ENCODE measurements around the gene ASPHD2.

Gene ASPHD2

GRCh38 chr22:26447584-26448329, 18.7 kb downstream of the ASPHD2 start:
- DNase-seq, result no peak

GRCh38 chr22:26448334-26448733, 19.3 kb downstream of the ASPHD2 start:
- DNase-seq, result no peak

- DNase-seq, result no peak
These were observed 19.9 kb downstream of the ASPHD2 start for GRCh38 chr22:26448941-26449340.

- no peak for DNase-seq
These were observed 21.6 kb downstream of the ASPHD2 start for GRCh38 chr22:26450453-26451185.

GRCh38 chr22:26452236-26453016, 23.4 kb downstream of the ASPHD2 start:
- no peak for DNase-seq

DNA sequence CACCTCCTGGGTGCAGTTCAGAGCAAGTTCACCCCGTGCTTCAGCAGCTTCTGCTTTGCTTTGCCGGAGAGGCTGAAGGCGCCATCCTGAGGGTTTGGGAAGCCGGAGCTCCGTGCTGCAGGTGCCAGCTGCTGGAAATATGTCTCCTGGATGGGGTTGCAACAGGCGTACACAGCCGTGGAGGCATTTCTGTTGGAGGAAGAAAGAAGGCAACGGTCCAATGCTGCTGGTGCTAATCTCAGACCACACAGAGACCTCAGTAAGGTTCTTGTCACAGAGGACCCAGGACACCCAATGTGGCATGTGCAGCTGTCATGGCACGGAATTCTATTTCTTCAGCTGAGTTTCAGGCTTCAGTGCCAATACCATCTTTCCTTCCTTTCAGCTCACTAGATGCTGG, 24.2 kb downstream of the ASPHD2 start:
- DNase-seq, result no peak

DNA sequence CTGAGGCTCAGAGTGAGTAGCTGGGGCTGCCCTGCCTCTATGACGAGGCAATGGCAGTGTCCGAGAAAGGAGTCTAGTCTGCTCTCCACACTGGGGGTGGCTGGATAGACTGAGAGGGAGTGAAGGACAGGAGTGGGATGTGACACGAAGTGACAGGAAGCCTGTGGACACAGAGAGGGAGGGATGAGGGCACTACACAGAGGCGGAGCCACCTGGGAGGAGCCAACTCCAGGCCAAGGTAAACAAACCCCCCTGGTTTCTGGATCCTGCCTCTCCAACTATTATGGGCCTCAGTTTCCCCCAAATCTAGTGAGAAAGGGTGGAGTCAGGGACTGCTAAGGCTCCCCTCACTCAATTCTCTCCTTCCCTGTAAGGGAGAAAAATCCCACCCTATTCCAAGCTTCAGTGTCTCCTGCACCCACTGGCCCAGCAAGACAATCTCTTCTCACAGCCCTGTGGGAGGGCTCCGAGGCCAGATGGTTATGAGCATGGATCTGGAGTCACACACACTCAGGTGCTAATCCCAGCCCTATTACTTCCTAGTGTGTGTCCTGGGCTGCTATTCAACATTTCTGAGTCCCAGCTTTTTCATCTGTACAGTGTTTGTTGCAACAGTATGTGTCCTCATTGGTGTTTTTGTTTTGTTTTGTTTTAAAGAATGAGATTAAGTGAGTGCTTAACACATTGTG, 24.9 kb downstream of the ASPHD2 start:
- no peak for DNase-seq

DNA sequence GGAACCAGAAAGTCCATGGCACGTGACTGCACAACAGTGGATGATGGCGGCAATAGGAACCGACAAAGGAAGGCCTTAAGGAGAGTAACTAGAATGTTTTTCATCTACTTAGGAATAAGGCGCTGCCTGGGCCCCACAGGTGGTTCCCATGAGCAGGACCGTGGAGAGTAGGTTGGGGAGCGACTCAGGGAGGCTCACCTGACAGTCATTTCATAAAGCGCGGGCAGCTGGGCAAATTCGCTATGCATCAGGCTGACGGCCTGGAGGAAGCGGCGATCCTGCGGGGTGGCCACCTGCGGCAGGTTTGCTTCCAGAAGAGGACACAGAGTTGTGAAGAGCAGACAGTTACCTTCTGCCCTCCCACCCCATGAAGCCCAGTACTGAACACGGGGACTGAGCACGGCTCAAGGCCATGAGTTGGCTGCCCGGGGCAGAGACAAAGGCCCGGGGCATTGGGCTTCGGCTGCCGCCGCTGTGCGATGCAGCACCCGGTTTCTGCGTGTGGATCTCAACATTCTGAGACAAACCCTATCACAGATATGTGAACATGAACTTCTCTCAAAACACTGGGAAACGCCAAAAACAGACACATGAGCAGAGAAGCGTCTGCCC, 28.7 kb downstream of the ASPHD2 start:
- DNase-seq, result no peak

DNA sequence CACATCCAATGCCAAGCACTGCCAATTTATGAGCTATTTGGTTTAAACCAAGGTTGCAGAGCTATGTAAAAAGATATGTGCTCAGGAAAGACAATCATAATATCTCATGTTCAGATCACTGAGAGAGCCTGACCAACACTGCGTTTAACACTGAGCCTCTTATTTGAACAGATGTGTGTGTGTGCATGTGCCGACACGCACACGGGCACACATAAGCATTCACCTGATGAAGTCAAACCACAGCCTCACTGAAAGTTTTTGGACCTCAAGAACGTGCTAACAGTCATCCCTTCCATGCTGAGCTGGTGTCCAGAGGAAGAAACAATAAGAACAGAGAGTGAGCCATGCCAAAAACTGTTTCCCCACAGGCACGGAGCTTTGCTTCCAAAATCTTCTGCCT, 31.1 kb downstream of the ASPHD2 start:
- no peak for DNase-seq

DNA sequence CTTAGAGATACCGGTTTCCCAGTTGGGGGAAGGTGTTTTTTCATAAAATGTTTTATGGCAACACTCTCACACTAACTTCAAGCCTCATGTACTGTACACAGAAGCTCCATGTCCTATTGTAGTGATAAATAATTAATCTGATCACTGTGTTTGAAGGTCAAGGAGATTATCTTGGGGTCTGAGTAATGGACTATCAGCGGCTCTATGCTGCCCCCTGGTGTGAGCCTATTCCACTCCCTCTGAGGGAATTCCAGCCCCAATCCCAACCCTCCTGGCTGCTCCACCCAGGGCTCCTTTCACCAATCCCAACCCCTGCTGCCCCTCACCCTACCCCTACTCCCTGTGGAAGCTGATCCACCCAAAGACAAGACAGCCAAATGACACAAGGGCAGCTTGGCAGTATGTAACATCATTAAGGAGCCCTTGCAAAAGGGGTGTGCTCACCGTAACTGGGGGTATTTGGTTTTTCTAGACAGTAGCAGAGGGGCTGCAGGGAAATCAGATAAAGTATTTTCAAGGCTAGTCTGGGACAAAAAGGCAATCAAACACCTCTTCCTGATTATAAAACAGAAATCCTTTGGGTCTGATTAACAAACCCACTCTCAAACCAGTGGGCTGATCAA, 32.2 kb downstream of the ASPHD2 start:
- peak; percentile 49 for DNase-seq

GRCh38 chr22:26462051-26462450, 33.0 kb downstream of the ASPHD2 start:
- no peak for DNase-seq

- DNase-seq, result no peak
These were observed 33.6 kb downstream of the ASPHD2 start for GRCh38 chr22:26462641-26463040.

GRCh38 chr22:26463101-26463661, 34.1 kb downstream of the ASPHD2 start:
- DNase-seq, result no peak

DNA sequence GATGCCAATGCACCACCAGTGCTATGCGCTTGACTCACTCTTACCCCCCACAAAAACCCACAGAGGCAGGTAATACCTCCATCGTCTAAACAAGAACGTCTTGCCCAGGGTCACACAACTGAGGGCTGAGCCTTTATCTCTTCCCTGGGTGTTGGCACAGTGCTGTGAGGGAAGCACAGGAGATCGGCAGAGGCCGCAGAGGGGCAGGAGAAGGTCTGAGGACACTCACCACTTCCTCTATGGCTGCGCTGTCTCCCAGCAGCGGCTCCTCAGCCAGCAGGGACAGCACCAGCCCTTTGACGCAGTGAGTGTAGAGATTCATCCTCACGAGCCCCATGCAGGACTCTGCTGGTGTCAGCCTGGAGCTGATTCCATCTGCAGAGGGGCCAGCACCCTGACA, 34.6 kb downstream of the ASPHD2 start:
- DNase-seq, result no peak

DNA sequence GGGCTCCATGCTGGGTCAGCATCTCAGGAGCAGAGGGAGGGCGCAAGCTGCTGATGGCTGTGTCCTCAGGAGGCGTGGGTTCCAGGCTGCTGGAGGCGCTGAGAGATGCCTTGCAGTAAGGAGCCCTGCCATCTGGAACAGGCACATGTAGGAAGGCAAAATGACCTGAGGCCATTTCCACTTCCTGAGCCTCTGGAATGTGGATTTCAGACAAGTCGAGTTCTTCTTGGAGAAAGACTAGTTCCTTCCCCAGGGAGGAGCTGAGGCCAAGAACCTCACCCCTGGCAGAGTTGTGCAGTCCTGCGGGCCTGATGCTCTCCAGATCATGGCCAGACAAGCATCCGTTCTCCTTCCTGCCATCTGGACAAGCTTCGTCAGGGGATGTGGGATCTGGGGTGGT, 35.3 kb downstream of the ASPHD2 start:
- DNase-seq, result no peak

- DNase-seq, result no peak
These were observed 37.1 kb downstream of the ASPHD2 start for GRCh38 chr22:26466196-26466595.

DNA sequence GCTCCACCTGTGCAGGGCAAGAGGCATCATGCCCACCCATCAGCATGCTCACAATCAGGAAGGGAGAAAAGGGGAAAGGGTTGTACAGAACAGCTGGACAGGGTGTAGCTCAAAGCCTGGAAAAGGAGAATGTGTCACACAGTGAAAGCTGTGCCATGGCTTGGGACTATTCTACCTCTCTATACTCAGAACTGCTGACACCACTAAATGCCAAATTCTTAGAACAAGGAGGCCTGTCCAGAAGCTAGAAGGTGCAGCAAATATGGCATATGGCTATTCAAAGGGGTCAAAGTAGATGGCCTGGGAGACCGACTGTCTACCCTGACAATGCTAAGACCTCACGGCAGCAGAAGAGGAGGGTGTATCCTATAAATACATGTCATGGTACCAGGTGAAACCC, 41.7 kb downstream of the ASPHD2 start:
- DNase-seq, result no peak

DNA sequence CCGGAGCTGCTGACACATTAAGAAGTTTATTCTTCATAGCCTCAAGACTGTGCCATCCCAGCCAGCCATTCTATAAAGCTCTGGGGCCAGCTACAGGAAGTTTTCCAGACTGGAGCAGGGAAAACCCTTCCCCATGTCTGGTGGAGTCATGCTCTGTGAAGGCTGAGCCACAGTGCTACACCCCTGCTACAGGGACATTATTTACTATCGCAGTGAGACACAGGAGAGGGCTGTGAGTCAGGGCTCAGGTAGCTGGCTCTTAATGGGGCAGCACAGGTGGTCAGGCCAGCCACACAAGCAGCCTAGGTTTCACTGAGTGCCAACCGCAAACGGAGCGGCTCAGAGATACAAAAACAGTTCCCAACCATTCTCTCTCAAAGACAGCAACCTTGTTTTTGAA, 42.5 kb downstream of the ASPHD2 start:
- DNase-seq, result no peak

GRCh38 chr22:26474682-26475081, 45.6 kb downstream of the ASPHD2 start:
- no peak for DNase-seq

- no peak for DNase-seq
These were observed 47.8 kb downstream of the ASPHD2 start for GRCh38 chr22:26476705-26477340.

- DNase-seq, result no peak
These were observed 48.3 kb downstream of the ASPHD2 start for GRCh38 chr22:26477341-26477731.
